ENCODE data around the gene MED31. TPM values are rescaled to one million over a fixed set of nuclear protein-coding genes. Genes with fewer than 3 reads are reported as not detected.

The MED31 gene
- total and polyA plus RNA-seq, 2 of the 4 experiments (the other 2 are of a cell fraction) = 5.6 to 11.6 TPM

GRCh38 chr17:6668727-6669425 is 17.5 kb upstream of the MED31 start:
- Histone ChIP-seq H4K8ac (ENCODE audit: low read depth in 2 of 2, low read length in 2 of 2) (no peak overlapping the region), H3K9me3 (ENCODE audit: control insufficient read depth, insufficient read depth, low read length) (no peaks in the 10 kb centered on the region), H3K23ac (ENCODE audit: low read depth, low read length) (no peak overlapping the region), H3K27ac (ENCODE audit: insufficient read depth, low read length) (no peak overlapping the region), H3K9ac (ENCODE audit: low read depth, low read length) (no peak overlapping the region), H2AK5ac (ENCODE audit: low read depth, low read length) (no peak overlapping the region), H2AFZ (replicated peaks; ENCODE audit: low read length, poor library complexity) (peak overlapping the region; percentile 51), H3K4me3 (ENCODE audit: insufficient read depth, low read depth, low read length) (no peak overlapping the region), H4K91ac (ENCODE audit: insufficient read depth, low read depth, low read length) (no peak overlapping the region), H2BK15ac (ENCODE audit: low read depth, low read length) (no peak overlapping the region), H3K56ac (ENCODE audit: extremely low read depth, insufficient read depth, low read length) (no peak overlapping the region), H3K36me3 (ENCODE audit: control insufficient read depth, insufficient read depth, low read length) (no peaks in the 10 kb centered on the region), H3K4ac (ENCODE audit: low read depth, low read length) (no peak overlapping the region), H4K20me1 (ENCODE audit: insufficient read depth, low read length) (no peaks in the 10 kb centered on the region), H3K27me3 (ENCODE audit: control insufficient read depth, insufficient read depth, low read length) (peaks cover 20% of the 10 kb centered on the region), H4K5ac (ENCODE audit: low read depth, low read length) (no peak overlapping the region), H2BK20ac (ENCODE audit: low read depth, low read length) (no peak overlapping the region), H2AK9ac (replicated peaks; ENCODE audit: low read depth, low read length, poor library complexity) (no peak overlapping the region), H3K14ac (replicated peaks; ENCODE audit: low read depth, low read length) (no peak overlapping the region), H3K4me2 (ENCODE audit: low read depth, low read length) (no peak overlapping the region), H3K79me1 (ENCODE audit: low read depth in 1 of 2, low read length in 2 of 2) (no peaks in the 10 kb centered on the region), H3K9me1 (ENCODE audit: insufficient read depth, low read length) (no peaks in the 10 kb centered on the region), H3K4me1 (ENCODE audit: control insufficient read depth, insufficient read depth, low read length) (no peaks in the 10 kb centered on the region), H3K18ac (ENCODE audit: low read depth, low read length) (no peak overlapping the region), H2BK5ac (ENCODE audit: low read depth, low read length, poor library complexity, severe bottlenecking) (no peak overlapping the region), H2BK120ac (ENCODE audit: low read depth, low read length) (no peak overlapping the region)
- no peak for DNase-seq
- no TSS peak for BruUV-seq (replicated peaks)
- ATAC-seq (ENCODE audit: low read depth) = no peak
- CTCF ChIA-PET = interaction anchor here (1.1 kb wide), 1 partner anchor 175 kb away, joined by 4 read pairs; no protein-coding TSS in a partner anchor
- intact Hi-C loops (cut with micrococcal nuclease) = loop anchor here (10.0 kb wide), 1 partner anchor 86 kb away; the partner anchor contains the start of gene XAF1
- WGBS, 2 experiments (ENCODE audit: extremely low coverage in 2 of 2, insufficient read length in 1 of 2) = 69% methylated on average over 4 of the region's 14 CpGs; no CpG with 5 or more reads in 1 of the 2 experiments
- in situ Hi-C loops (cut with MboI; ENCODE audit: low sequenced_read_pairs) = loop anchor here (10.0 kb wide), 3 partner anchors 126 to 346 kb away; partner anchors contain the start of genes RNASEK and TEKT1
- POLR2A ChIA-PET (ENCODE audit: unreplicated experiment) = no interaction called here
- dilution Hi-C loops (cut with HindIII; ENCODE audit: low sequenced_read_pairs, unreplicated experiment) = no loop called here
- TF ChIP-seq MXI1 (IDR thresholded peaks at IDR 0.05; ENCODE audit: borderline replicate concordance, low read depth, low read length) (no peak), RAD21 (IDR thresholded peaks at IDR 0.05; ENCODE audit: low read length) (no peak), USF2 (IDR thresholded peaks at IDR 0.05; ENCODE audit: low read depth, low read length) (no peak), POLR2A (IDR thresholded peaks at IDR 0.05; ENCODE audit: low read depth, low read length) (no peak), NFE2L2 (IDR thresholded peaks at IDR 0.05; ENCODE audit: low read depth, low read length) (no peak), RCOR1 (IDR thresholded peaks at IDR 0.05; ENCODE audit: insufficient replicate concordance, low read length) (no peak), SMC3 (IDR thresholded peaks at IDR 0.05; ENCODE audit: low read depth, low read length) (no peak), MAZ (IDR thresholded peaks at IDR 0.05; ENCODE audit: borderline replicate concordance, low read depth, low read length) (no peak), MAFK (IDR thresholded peaks at IDR 0.05; ENCODE audit: low read depth, low read length) (no peak), FOS (IDR thresholded peaks at IDR 0.05; ENCODE audit: low read depth, low read length) (no peak), RFX5 (IDR thresholded peaks at IDR 0.05; ENCODE audit: low read depth, low read length) (no peak), CHD1 (IDR thresholded peaks at IDR 0.05; ENCODE audit: low read depth, low read length) (no peak), CEBPB (IDR thresholded peaks at IDR 0.05; ENCODE audit: low read depth, low read length) (no peak), BHLHE40 (IDR thresholded peaks at IDR 0.05; ENCODE audit: low read depth, low read length) (no peak), ELK1 (IDR thresholded peaks at IDR 0.05; ENCODE audit: borderline replicate concordance, low read depth, low read length) (no peak)
